ENCODE results near the gene ITM2C.

Gene ITM2C

DNA sequence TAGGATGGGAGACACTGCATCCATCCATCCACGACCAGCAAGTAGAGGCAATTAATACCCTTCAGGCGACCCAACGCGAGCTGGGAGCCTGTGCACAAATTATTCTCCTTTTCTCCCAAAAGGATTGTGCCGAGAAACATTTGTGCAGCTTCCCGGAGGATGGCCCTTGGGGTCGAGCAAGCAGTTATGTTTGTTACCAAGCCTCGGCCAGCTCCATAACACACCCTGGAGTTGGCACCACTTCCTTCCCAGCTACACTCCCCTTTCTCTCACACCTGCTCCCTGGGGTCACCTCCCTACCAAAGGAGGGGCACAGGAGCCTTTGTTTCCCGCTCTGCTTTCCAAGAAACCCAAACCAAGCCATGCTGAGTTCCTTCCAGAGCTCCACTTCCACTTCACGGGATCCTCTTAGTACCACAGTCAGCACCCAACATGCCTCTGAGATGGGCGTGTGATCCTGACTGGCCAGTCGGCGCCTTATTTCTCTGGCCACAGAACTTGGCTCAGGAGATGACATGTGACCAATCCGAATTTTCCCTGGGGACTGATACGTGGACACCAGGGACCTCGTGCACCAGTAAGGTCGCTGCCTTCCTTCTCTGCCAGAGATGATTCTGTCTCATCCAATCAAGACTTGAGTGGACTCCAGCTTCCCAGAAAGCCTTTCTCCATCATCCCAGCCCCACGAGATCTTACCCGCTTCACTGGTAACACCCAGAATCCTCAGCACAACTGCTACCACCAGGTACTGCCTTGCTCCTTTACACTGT lies 31.8 kb downstream of the ITM2C start:
- Histone ChIP-seq H3K4me3 (replicated peaks; ENCODE audit: insufficient read depth, low read length) (no peak overlapping the region), H3K27me3 (ENCODE audit: insufficient read depth, poor library complexity, severe bottlenecking) (no peaks in the 10 kb centered on the region), H3K27ac (replicated peaks) (no peak overlapping the region)
- TF ChIP-seq SPI1 (IDR thresholded peaks at IDR 0.05; ENCODE audit: borderline replicate concordance, low read depth) = no peak
- no peak for DNase-seq (ENCODE audit: low read depth in 1 of 2, low spot score in 1 of 2)

GRCh38 chr2:230898016-230898712 lies 33.4 kb downstream of the ITM2C start:
- H3K27me3 ChIP-seq (ENCODE audit: insufficient read depth, poor library complexity, severe bottlenecking) = no peaks in the 10 kb centered on the region
- no peak for TF ChIP-seq SPI1 (IDR thresholded peaks at IDR 0.05; ENCODE audit: borderline replicate concordance, low read depth)
- no peak for TF ChIP-seq GABPA (IDR thresholded peaks at IDR 0.05; ENCODE audit: low read depth)
- TF ChIP-seq, protein P1, sequence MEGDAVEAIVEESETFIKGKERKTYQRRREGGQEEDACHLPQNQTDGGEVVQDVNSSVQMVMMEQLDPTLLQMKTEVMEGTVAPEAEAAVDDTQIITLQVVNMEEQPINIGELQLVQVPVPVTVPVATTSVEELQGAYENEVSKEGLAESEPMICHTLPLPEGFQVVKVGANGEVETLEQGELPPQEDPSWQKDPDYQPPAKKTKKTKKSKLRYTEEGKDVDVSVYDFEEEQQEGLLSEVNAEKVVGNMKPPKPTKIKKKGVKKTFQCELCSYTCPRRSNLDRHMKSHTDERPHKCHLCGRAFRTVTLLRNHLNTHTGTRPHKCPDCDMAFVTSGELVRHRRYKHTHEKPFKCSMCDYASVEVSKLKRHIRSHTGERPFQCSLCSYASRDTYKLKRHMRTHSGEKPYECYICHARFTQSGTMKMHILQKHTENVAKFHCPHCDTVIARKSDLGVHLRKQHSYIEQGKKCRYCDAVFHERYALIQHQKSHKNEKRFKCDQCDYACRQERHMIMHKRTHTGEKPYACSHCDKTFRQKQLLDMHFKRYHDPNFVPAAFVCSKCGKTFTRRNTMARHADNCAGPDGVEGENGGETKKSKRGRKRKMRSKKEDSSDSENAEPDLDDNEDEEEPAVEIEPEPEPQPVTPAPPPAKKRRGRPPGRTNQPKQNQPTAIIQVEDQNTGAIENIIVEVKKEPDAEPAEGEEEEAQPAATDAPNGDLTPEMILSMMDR (IDR thresholded peaks at IDR 0.05; ENCODE audit: insufficient read depth, low read length) = no peak
- TF ChIP-seq POLR2AphosphoS5 (IDR thresholded peaks at IDR 0.05; ENCODE audit: low read depth) = no peak
- no peak overlapping the region for H3K4me3 ChIP-seq (replicated peaks; ENCODE audit: insufficient read depth, low read length)
- no peak for DNase-seq (ENCODE audit: low read depth in 1 of 2, low spot score in 1 of 2)
- H3K27ac ChIP-seq (replicated peaks) = no peak overlapping the region

GRCh38 chr2:230898713-230899091 lies 34.0 kb downstream of the ITM2C start:
- DNase-seq (ENCODE audit: low read depth in 1 of 2, low spot score in 1 of 2) = no peak
- no peaks in the 10 kb centered on the region for H3K27me3 ChIP-seq (ENCODE audit: insufficient read depth, poor library complexity, severe bottlenecking)
- TF ChIP-seq POLR2AphosphoS5 (IDR thresholded peaks at IDR 0.05; ENCODE audit: low read depth) = no peak
- TF ChIP-seq, protein P2, sequence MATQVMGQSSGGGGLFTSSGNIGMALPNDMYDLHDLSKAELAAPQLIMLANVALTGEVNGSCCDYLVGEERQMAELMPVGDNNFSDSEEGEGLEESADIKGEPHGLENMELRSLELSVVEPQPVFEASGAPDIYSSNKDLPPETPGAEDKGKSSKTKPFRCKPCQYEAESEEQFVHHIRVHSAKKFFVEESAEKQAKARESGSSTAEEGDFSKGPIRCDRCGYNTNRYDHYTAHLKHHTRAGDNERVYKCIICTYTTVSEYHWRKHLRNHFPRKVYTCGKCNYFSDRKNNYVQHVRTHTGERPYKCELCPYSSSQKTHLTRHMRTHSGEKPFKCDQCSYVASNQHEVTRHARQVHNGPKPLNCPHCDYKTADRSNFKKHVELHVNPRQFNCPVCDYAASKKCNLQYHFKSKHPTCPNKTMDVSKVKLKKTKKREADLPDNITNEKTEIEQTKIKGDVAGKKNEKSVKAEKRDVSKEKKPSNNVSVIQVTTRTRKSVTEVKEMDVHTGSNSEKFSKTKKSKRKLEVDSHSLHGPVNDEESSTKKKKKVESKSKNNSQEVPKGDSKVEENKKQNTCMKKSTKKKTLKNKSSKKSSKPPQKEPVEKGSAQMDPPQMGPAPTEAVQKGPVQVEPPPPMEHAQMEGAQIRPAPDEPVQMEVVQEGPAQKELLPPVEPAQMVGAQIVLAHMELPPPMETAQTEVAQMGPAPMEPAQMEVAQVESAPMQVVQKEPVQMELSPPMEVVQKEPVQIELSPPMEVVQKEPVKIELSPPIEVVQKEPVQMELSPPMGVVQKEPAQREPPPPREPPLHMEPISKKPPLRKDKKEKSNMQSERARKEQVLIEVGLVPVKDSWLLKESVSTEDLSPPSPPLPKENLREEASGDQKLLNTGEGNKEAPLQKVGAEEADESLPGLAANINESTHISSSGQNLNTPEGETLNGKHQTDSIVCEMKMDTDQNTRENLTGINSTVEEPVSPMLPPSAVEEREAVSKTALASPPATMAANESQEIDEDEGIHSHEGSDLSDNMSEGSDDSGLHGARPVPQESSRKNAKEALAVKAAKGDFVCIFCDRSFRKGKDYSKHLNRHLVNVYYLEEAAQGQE (IDR thresholded peaks at IDR 0.05; ENCODE audit: insufficient replicate concordance, low read depth) = no peak
- TF ChIP-seq, protein P1 (IDR thresholded peaks at IDR 0.05; ENCODE audit: insufficient read depth, low read length) = no peak
- no peak for TF ChIP-seq SPI1 (IDR thresholded peaks at IDR 0.05; ENCODE audit: borderline replicate concordance, low read depth)
- TF ChIP-seq GABPA (IDR thresholded peaks at IDR 0.05; ENCODE audit: low read depth) = no peak
- no peak overlapping the region for H3K27ac ChIP-seq (replicated peaks)
- no peak overlapping the region for H3K4me3 ChIP-seq (replicated peaks; ENCODE audit: insufficient read depth, low read length)

DNA sequence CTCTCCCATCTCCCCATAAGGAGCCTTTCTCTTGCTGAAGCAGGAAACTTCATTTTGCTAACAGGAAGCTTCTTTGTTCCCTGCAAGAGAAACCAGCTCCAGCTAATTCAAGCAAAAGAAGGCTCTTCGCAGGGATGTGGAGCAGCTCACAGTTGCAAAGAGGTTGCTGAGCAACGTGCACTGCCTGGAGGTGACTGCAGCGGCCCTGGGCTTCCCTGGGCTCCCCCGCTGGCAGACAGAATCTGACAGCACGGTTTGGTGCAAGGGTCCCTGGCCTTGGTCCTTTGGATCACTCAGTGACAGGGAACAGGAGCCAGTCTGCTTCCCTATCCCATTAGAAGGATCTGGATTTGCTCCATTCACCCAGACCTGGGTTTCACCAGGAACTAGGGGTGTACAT lies 34.5 kb downstream of the ITM2C start:
- no peak for DNase-seq (ENCODE audit: low read depth in 1 of 2, low spot score in 1 of 2)
- Histone ChIP-seq H3K27me3 (ENCODE audit: insufficient read depth, poor library complexity, severe bottlenecking) (no peaks in the 10 kb centered on the region), H3K4me3 (replicated peaks; ENCODE audit: insufficient read depth, low read length) (no peak overlapping the region), H3K27ac (replicated peaks) (no peak overlapping the region)
- no peak for TF ChIP-seq SPI1 (IDR thresholded peaks at IDR 0.05; ENCODE audit: borderline replicate concordance, low read depth)
- no peak for TF ChIP-seq POLR2AphosphoS5 (IDR thresholded peaks at IDR 0.05; ENCODE audit: low read depth)
- TF ChIP-seq, protein P1 (IDR thresholded peaks at IDR 0.05; ENCODE audit: insufficient read depth, low read length) = no peak
- TF ChIP-seq, protein P2 (IDR thresholded peaks at IDR 0.05; ENCODE audit: insufficient replicate concordance, low read depth) = no peak
- no peak for TF ChIP-seq GABPA (IDR thresholded peaks at IDR 0.05; ENCODE audit: low read depth)
